ENCODE data around the gene ZC3H18. TPM values are rescaled to one million over a fixed set of nuclear protein-coding genes. Genes with fewer than 3 reads are reported as not detected.

Gene ZC3H18
- total RNA-seq, 1 experiment from 2014 or later: 11.8 TPM

GRCh38 chr16:88602091-88602490 is 31.9 kb downstream of the ZC3H18 start:
- no peaks in the 10 kb centered on the region for H3K9me3 ChIP-seq (ENCODE audit: low read length)
- H3K27me3 ChIP-seq (ENCODE audit: low read length): no peaks in the 10 kb centered on the region
- H3K27ac ChIP-seq (ENCODE audit: low read length): no peak overlapping the region
- H4K20me1 ChIP-seq (ENCODE audit: low read length): no peaks in the 10 kb centered on the region
- ATAC-seq (no peak), DNase-seq (no peak)
- intact Hi-C loops (cut with micrococcal nuclease): no loop called here
- no peaks in the 10 kb centered on the region for H3K9me2 ChIP-seq (replicated peaks; ENCODE audit: low read length)
- H3K79me2 ChIP-seq (ENCODE audit: low read length): no peaks in the 10 kb centered on the region
- no peaks in the 10 kb centered on the region for H3F3A ChIP-seq (ENCODE audit: low read length, unreplicated experiment)
- H3K4me2 ChIP-seq (ENCODE audit: low read length): no peak overlapping the region
- H3K4me3 ChIP-seq (ENCODE audit: low read length): no peak overlapping the region
- no peak overlapping the region for H3K9ac ChIP-seq (ENCODE audit: low read length)
- peaks cover 8% of the 10 kb centered on the region; the same call in 1 of the 2 replicates for H3K36me3 ChIP-seq (ENCODE audit: low read depth, low read length)
- H3K4me1 ChIP-seq (ENCODE audit: insufficient read depth, low read length): no peaks in the 10 kb centered on the region
- ChIA-PET CTCF (no interaction called here), POLR2A (ENCODE audit: unreplicated experiment) (interaction anchor here (0.5 kb wide), 1 partner anchor 81 kb away, joined by 7 read pairs; no protein-coding TSS in a partner anchor)
- TF ChIP-seq CTCF (conservative IDR thresholded peaks at IDR 0.05; ENCODE audit: low read depth, low read length) (no peak), EZH2phosphoT487 (IDR thresholded peaks at IDR 0.05; ENCODE audit: borderline replicate concordance, low read length) (no peak), EZH2 (IDR thresholded peaks at IDR 0.05; ENCODE audit: low read length, unreplicated experiment) (no peak)
- H2AFZ ChIP-seq (ENCODE audit: low read length): no peak overlapping the region
- no TSS peak for BruUV-seq (replicated peaks)

- H2AFZ ChIP-seq (ENCODE audit: low read length): no peak overlapping the region
- ChIA-PET CTCF (no interaction called here), POLR2A (ENCODE audit: unreplicated experiment) (no interaction called here)
- DNase-seq (no peak), ATAC-seq (no peak)
- H3K36me3 ChIP-seq (ENCODE audit: low read depth, low read length): peaks cover 4% of the 10 kb centered on the region; the same call in 1 of the 2 replicates
- no peak overlapping the region for H3K4me3 ChIP-seq (ENCODE audit: low read length)
- TF ChIP-seq CTCF (conservative IDR thresholded peaks at IDR 0.05; ENCODE audit: low read depth, low read length) (no peak), EZH2 (IDR thresholded peaks at IDR 0.05; ENCODE audit: low read length, unreplicated experiment) (no peak), EZH2phosphoT487 (IDR thresholded peaks at IDR 0.05; ENCODE audit: borderline replicate concordance, low read length) (no peak)
- no TSS peak for BruUV-seq (replicated peaks)
- H4K20me1 ChIP-seq (ENCODE audit: low read length): no peaks in the 10 kb centered on the region
- no peaks in the 10 kb centered on the region for H3K79me2 ChIP-seq (ENCODE audit: low read length)
- H3K4me2 ChIP-seq (ENCODE audit: low read length): no peak overlapping the region
- no peaks in the 10 kb centered on the region for H3K9me3 ChIP-seq (ENCODE audit: low read length)
- no peak overlapping the region for H3K9ac ChIP-seq (ENCODE audit: low read length)
- no peaks in the 10 kb centered on the region for H3K4me1 ChIP-seq (ENCODE audit: insufficient read depth, low read length)
- H3K27ac ChIP-seq (ENCODE audit: low read length): no peak overlapping the region
- H3K9me2 ChIP-seq (replicated peaks; ENCODE audit: low read length): no peaks in the 10 kb centered on the region
- H3K27me3 ChIP-seq (ENCODE audit: low read length): no peaks in the 10 kb centered on the region
- H3F3A ChIP-seq (ENCODE audit: low read length, unreplicated experiment): no peaks in the 10 kb centered on the region
- intact Hi-C loops (cut with micrococcal nuclease): no loop called here
These were observed 35.3 kb downstream of the ZC3H18 start for GRCh38 chr16:88605186-88606147.
